Measurements from ENCODE around the gene COL15A1.

- no peak for TF ChIP-seq CTCF (conservative IDR thresholded peaks at IDR 0.05; ENCODE audit: low read depth, low read length)
- TF ChIP-seq EZH2 (IDR thresholded peaks at IDR 0.05; ENCODE audit: borderline replicate concordance, low read depth, low read length, poor library complexity, severe bottlenecking): no peak
These were observed 32.1 kb downstream of the COL15A1 start for GRCh38 chr9:98975838-98976237.

Data from A673 (cell line).